HT-29 (cell line): ENCODE measurements around the gene CDS2. TPM values are rescaled to one million over a fixed set of nuclear protein-coding genes. Genes with fewer than 3 reads are reported as not detected.

ENCODE experiments used
- DNase-seq: peaks from one replicate; pipeline ENCODE4 v3.0.0-alpha.2; 2015; ENCODE audit warnings: low spot score
- total RNA-seq: library from RNA; depleted of rRNA; stranded (reverse); fragments of >200 nt; shearing (Covaris generic); gene quantifications from 2 replicates; pipeline ENCODE4 v1.2.3, GENCODE V29; 2014

CDS2 gene
- total RNA-seq, 1 experiment from 2014 or later, result 7.1 TPM

DNA sequence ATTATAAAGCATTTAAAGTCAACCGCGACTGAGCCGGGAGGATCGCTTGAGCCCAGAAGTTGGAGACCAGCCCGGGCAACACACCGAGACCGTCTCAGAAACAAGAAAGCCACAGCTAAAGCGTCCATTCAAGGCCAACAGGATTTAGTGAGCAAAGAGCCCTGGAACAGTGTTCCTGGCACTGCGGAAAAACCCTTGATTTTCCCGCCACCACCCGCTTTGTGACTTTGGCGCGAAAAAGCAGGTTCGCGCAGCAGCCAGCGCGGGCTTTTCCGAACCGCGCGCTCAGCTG lies 7.7 kb upstream of the CDS2 start:
- DNase-seq, result no peak

DNA sequence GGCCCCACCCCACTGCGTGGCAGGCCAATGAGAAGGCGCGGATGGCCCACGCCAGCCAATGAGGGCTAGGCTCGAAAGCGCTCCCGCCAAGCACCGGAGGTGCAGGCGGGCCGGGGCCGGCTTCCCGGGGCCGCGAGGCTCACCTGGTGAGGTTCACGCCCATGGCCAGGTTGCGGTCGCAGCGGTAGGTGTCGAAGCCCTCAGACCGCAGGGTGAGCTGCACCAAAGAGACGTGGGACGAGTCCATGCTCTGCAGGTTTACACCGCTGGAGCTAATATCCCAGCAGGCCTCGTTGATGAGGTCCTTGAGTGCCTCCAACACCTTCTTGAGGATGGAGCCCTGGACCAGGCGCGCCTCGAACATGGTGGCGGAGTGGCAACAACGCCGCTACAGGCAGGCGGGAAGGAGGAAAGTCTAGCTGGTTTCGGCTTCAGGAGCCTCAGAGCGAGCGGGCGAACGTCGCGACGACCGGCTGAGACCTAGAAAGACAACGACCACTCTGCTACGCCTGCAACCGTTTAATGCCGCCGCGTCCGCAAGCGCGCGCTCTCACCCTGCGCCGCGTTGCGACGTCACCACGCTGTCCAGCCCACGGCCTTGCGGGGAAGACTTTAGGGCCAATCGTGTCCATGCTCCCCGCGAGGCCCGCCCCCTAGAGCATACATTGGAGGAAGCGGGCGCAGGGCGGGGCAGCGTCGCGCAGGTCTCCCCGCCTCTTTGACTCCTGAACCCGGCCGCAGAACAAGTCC lies 7.2 kb upstream of the CDS2 start, which contains the start of gene PCNA:
Gene PCNA (minus strand): TSS at position 524 of the 750 bp plus-strand sequence. CDS start 160 bp downstream, at position 364.
- DNase-seq, result peak; percentile 95

- DNase-seq, result no peak
Observed at GRCh38 chr20:5120185-5120476, 6.7 kb upstream of the CDS2 start.

DNA sequence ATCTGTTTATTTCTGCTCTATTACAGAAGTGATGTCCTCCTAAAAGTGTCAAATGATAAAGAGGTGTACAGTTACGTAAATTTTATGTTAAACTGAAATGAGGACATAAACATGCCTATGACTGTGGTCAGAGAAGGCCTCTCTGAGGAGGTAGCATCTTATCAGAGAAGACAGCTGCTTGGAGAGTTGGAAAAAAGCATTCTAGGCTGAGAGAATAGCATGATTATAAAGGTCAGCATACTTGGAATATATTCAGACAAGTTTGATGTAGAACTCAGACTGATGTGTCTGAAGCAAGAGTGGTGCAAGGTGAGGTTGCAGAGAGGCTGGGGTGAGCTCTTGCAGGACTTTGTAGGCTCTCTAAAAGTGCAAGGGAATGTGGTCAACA lies 3.9 kb upstream of the CDS2 start:
- DNase-seq, result no peak

- DNase-seq, result peak; percentile 33
Observed at GRCh38 chr20:5127204-5127858, 523 bp downstream of the CDS2 start.

GRCh38 chr20:5127859-5128424 lies 1.1 kb downstream of the CDS2 start:
- DNase-seq, result no peak

GRCh38 chr20:5128886-5129285 lies 2.1 kb downstream of the CDS2 start:
- DNase-seq, result no peak

- DNase-seq, result no peak
Observed at GRCh38 chr20:5131502-5131901, 4.7 kb downstream of the CDS2 start.

- DNase-seq, result no peak
Observed at GRCh38 chr20:5133998-5134397, 7.2 kb downstream of the CDS2 start.

GRCh38 chr20:5135363-5136012 lies 8.7 kb downstream of the CDS2 start:
- DNase-seq, result no peak

- no peak for DNase-seq
Observed at GRCh38 chr20:5136096-5136495, 9.3 kb downstream of the CDS2 start.

DNA sequence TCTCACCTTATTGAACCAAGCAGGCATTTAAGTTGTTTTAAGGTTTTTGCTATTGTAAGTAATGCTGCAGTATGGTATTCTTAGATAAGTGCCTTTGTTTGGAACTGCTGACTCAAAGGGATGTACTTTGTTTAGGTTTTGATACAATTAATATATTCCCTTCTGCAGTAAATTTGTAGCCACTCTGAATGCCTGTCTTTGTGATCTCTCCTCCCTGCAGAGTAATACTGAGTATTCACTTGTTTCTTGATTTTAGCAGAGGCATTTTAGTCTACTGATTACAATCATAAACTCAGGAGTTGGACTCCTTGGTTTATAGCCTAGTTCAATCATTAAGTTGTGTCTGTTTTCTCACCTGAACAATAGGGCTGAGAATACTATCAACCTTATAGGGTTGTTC lies 13.4 kb downstream of the CDS2 start:
- no peak for DNase-seq

GRCh38 chr20:5141615-5142014 lies 14.8 kb downstream of the CDS2 start:
- DNase-seq, result no peak

- DNase-seq, result no peak
Observed at GRCh38 chr20:5143851-5144250, 17.0 kb downstream of the CDS2 start.

DNA sequence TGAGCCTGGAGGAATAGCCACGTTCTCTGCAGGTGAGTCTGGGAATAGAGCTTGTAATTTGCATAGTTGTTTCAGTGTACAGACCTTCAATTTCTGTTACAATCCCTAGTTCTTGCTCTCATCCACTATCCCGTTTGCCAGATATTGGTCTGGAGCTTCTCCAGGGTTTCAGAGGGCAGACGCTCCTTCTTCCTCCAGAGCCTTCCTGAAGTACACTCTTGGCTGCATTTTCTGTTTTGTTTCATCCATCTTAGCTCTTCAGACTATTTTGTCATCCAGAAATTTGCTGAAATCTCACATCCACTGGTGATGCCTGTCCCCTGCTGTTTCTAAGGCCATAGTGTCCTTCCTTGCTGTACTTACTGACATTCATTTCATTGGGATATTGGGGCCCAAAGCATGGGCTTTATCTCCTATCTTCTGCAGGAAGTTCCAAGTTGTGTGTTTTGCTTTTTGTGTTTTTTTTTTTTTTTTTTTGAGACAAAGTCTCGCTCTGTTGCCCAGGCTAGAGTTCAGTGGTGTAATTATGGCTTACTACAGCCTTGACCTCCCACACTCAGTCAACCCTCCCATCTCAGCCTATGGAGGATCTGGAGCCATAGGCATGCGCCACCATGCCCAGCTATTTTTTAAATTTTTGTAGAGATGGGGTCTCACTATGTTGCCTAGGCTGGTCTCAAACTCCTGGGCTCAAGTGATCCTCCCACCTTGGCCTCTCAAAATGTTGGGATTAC lies 18.7 kb downstream of the CDS2 start:
- no peak for DNase-seq

DNA sequence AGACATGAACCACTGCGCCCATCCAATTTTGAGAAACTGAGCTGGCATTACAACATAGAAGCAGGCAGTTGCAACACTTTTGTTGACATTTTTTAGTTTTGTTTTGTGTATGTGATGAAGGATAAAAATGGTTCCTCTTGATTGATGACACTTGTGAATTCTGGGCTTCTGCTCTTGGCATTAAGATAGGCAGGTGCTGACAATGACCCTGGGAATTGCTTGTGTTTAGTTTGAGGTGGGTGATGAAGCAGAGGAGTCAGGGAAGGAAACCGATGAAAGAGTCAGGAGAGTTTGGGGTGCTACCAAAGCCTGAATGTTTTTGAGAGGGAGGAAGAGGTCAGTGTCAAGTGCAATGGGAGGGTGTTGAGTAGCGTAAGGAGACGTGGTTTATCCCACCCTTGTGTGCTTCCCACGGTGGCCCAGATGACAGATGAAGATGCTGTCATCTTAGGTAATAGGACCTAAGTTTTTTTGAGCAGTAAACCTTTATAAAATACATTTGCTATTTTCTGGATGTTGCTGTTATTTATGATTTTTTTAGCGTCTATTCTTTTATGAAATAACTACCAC lies 19.4 kb downstream of the CDS2 start:
- no peak for DNase-seq

GRCh38 chr20:5146871-5147592 lies 20.2 kb downstream of the CDS2 start:
- DNase-seq, result no peak

DNA sequence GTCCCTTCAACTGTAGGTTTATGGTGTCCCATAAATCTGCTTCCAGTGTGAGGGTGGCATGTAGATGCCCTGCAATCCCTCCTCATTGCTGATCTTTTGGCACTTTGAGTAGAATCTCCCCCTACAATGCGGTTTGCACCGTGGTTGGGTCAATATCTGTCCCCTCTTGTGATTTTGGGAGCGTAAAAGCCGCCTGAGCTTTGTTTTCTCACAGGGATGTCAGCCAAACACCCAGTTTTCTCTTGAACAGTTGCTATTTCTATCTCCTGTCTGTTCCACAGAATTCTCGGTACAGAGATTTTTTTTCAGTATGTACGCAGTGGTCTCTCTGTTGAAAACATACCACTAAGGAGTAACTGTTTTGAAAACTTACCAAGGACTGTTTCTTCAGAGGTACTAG lies 21.8 kb downstream of the CDS2 start:
- DNase-seq, result no peak

DNA sequence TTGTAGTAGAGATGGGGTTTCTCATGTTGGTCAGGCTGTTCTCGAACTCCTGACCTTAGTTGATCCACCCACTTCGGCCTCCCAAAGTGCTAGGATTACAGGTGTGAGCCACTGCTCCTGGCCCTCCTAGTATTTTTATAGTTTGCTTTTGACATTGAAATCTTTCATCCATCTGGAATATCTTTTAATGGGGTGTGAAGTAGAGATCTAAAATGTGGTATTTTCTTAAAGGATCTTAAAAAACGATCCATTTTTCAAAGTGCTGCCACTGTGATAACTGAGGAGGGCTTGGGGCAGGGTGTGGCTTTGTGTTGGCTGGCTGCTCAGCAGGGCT lies 23.1 kb downstream of the CDS2 start:
- no peak for DNase-seq

DNA sequence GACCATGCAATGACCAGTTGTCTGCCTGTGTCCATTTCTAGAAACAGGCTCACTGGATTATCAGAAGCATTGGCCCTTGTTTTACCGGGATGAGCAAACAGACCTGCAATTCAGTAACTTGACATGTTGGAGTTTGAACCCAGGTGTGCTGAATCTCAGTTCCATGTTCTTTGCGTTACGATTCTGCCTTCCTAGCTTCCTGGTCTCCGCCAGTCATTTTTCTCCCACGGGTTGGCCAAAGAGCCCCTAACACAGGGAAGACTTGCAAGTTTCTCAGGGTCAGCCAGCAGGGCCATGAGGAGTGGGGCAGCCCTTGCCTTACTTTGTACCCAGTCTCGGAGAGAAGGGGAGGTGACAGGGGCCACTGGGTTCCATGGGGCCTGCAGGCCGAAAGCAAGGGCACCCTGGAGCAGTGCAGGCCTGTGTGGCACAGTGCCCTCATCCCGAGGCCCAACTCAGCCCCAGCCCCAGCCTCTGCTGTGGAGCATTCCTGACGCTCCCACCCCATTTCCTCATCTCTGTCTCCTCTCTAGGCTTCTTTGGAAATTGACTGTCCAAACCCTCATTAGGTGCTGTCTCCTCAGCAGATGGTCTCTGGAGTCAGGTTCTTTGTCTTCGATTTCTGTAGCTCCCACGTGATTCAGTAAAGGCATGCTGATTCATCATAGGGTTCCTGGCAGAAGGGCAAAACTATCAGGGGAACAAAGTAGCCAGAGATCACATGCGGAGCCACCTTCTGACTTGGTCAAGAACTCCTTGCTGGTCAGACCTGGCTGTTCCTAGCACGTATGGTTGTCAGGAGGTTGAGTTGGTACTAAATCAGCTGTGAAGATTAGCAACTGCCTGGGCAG lies 23.6 kb downstream of the CDS2 start:
- no peak for DNase-seq

- DNase-seq, result no peak
Observed at GRCh38 chr20:5153152-5153467, 26.3 kb downstream of the CDS2 start.
